H1 (cell line): ENCODE results near the gene PRAMEF8.
"Not testable (repeated sequence)": the region's sequence is repeated elsewhere in the genome, so short reads cannot be mapped to it uniquely, and the experiment has no call there.

ENCODE experiments used
- BACH1 ChIP-seq: IDR thresholded peaks from 2 replicates; pipeline ENCODE4 v1.6.1; 2012; ENCODE audit warnings: low read length, improper control_type of control experiment
- CEBPB ChIP-seq: IDR thresholded peaks from 2 replicates; pipeline ENCODE4 v1.6.1; 2012; ENCODE audit warnings: low read depth, low read length
- CTCF ChIP-seq, 3 experiments: IDR thresholded peaks; 1 replicate in 2 of 3; 2 replicates in 1 of 3; pipeline versions ENCODE4 v1.5.1 to v1.6.1; 2011; ENCODE audit warnings: low read length in 3 of 3, mild to moderate bottlenecking in 3 of 3, inconsistent platforms in 2 of 3, low read depth in 1 of 3, moderate library complexity in 1 of 3; ENCODE audit not compliant: insufficient read depth in 1 of 3; ENCODE audit errors: control extremely low read depth in 1 of 3
- RXRA ChIP-seq: IDR thresholded peaks from 2 replicates; pipeline ENCODE4 v1.6.1; 2011; ENCODE audit warnings: low read depth, mild to moderate bottlenecking, low read length, moderate library complexity; ENCODE audit not compliant: insufficient read depth
- YY1 ChIP-seq: IDR thresholded peaks from 2 replicates; pipeline ENCODE4 v1.6.1; 2011; ENCODE audit warnings: low read depth, mild to moderate bottlenecking, low read length
- TF ChIP-seq, protein P1 (sequence below): IDR thresholded peaks from 2 replicates; pipeline ENCODE4 v1.6.1; 2012; ENCODE audit warnings: low read length, inconsistent platforms

GRCh38 chr1:13285037-13285436 is at the start of gene PRAMEF8:
- not testable (repeated sequence) for TF ChIP-seq CEBPB; CTCF (IDR thresholded peaks at IDR 0.05; ENCODE audit: control extremely low read depth in 1 of 3, insufficient read depth in 1 of 3, low read depth in 1 of 3, low read length in 3 of 3); BACH1; YY1; RXRA
- TF ChIP-seq, protein P1, sequence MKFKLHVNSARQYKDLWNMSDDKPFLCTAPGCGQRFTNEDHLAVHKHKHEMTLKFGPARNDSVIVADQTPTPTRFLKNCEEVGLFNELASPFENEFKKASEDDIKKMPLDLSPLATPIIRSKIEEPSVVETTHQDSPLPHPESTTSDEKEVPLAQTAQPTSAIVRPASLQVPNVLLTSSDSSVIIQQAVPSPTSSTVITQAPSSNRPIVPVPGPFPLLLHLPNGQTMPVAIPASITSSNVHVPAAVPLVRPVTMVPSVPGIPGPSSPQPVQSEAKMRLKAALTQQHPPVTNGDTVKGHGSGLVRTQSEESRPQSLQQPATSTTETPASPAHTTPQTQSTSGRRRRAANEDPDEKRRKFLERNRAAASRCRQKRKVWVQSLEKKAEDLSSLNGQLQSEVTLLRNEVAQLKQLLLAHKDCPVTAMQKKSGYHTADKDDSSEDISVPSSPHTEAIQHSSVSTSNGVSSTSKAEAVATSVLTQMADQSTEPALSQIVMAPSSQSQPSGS = not testable (repeated sequence)
